ENCODE measurements around the gene MSL3. TPM values are rescaled to one million over a fixed set of nuclear protein-coding genes. Genes with fewer than 3 reads are reported as not detected.

The MSL3 gene
- 24.5 and 26.4 TPM in 2 replicates for total RNA-seq

DNA sequence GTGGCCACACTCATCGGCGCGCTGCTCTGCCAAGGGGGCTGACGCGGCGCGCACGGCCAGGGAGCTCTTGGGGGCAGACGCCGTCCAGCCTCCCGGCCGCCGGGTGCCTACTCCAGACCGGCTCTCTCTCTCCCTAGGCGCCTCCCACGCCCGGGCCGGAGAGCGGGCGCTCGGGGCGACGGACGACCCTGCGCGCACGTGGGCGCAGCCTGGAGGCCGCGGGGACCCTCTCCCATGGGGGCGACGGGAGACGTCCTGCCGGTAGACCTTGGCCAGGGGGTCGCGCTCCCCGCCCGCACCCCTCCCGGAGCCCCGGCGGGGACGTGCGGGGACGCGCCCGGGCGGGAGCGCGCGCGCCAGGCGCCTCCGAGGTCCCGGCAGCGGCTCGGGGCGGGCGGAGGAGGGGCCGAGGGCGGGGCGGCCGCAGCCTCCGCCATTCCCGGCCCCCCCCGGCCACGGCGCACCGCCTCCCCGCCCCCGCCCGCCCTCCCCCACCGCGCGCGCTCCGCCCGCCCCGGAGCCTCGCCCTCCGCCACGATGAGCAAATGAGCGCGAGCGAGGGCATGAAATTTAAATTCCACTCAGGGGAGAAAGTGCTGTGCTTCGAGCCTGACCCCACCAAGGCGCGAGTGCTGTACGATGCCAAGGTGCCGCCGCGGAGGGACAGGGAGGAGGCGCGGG, at the start of gene MSL3:
MSL3 (plus strand) TSS at position 519 of the 681 bp plus-strand sequence; CDS start at position 546, 27 bp downstream.
- peaks cover 3% of the 10 kb centered on the region for H3K79me2 ChIP-seq (ENCODE audit: insufficient read depth, low read length)
- peaks cover 14% of the 10 kb centered on the region for H3K4me1 ChIP-seq (ENCODE audit: insufficient read depth, low read length)
- TF ChIP-seq, protein P1, sequence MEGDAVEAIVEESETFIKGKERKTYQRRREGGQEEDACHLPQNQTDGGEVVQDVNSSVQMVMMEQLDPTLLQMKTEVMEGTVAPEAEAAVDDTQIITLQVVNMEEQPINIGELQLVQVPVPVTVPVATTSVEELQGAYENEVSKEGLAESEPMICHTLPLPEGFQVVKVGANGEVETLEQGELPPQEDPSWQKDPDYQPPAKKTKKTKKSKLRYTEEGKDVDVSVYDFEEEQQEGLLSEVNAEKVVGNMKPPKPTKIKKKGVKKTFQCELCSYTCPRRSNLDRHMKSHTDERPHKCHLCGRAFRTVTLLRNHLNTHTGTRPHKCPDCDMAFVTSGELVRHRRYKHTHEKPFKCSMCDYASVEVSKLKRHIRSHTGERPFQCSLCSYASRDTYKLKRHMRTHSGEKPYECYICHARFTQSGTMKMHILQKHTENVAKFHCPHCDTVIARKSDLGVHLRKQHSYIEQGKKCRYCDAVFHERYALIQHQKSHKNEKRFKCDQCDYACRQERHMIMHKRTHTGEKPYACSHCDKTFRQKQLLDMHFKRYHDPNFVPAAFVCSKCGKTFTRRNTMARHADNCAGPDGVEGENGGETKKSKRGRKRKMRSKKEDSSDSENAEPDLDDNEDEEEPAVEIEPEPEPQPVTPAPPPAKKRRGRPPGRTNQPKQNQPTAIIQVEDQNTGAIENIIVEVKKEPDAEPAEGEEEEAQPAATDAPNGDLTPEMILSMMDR (IDR thresholded peaks at IDR 0.05; ENCODE audit: extremely low read depth, low read depth, low read length), result no peak
- peak within 1 kb of the TSS; percentile 88 for H3K4me3 ChIP-seq (ENCODE audit: insufficient read depth, low read length)
- no peaks in the 10 kb centered on the region for H3K27me3 ChIP-seq (ENCODE audit: insufficient read depth, low read length)
- no peaks in the 10 kb centered on the region for H4K20me1 ChIP-seq (ENCODE audit: insufficient read depth, low read length)
- H3K36me3 ChIP-seq (ENCODE audit: insufficient read depth, low read length), result peaks cover 16% of the 10 kb centered on the region
- H2AFZ ChIP-seq (ENCODE audit: low read length), result peak within 1 kb of the TSS; percentile 85
- H3K27ac ChIP-seq (ENCODE audit: low read depth, low read length), result peak within 1 kb of the TSS; percentile 91
- H3K4me2 ChIP-seq (ENCODE audit: insufficient read depth, low read length), result peak within 1 kb of the TSS; percentile 86
- H3K9me3 ChIP-seq (ENCODE audit: low read depth, low read length), result no peaks in the 10 kb centered on the region
- peak; percentile 93 for DNase-seq (ENCODE audit: insufficient read length, low spot score, missing footprints)

DNA sequence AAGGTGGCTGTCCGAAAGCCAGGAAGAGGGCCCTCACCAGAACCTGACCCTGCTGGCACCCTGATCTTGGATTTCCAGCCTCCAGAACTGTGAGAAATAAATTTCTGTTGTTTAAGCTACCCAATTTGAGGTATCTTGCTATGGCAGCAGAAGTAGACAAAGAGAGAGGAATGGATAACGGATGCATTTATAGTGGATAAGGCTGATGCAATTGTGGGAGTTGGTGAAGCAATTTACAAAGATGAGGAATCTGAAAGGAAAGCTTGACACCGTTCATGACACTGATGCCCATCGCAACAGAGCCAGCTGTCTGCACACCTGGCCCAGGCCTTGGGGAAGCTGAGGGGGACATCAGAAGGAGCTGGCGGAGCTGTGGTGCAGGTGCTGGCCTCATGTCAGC, 35.7 kb upstream of the MSL3 start:
- TF ChIP-seq, protein P1 (IDR thresholded peaks at IDR 0.05; ENCODE audit: extremely low read depth, low read depth, low read length), result no peak
- H3K4me1 ChIP-seq (ENCODE audit: insufficient read depth, low read length), result no peaks in the 10 kb centered on the region
- H3K79me2 ChIP-seq (ENCODE audit: insufficient read depth, low read length), result no peaks in the 10 kb centered on the region
- H3K27me3 ChIP-seq (ENCODE audit: insufficient read depth, low read length), result peaks cover 6% of the 10 kb centered on the region
- H3K4me2 ChIP-seq (ENCODE audit: insufficient read depth, low read length), result no peak overlapping the region
- no peaks in the 10 kb centered on the region for H4K20me1 ChIP-seq (ENCODE audit: insufficient read depth, low read length)
- no peak for DNase-seq (ENCODE audit: insufficient read length, low spot score, missing footprints)
- no peak overlapping the region for H3K27ac ChIP-seq (ENCODE audit: low read depth, low read length)
- no peak overlapping the region for H2AFZ ChIP-seq (ENCODE audit: low read length)
- no peaks in the 10 kb centered on the region for H3K36me3 ChIP-seq (ENCODE audit: insufficient read depth, low read length)
- no peaks in the 10 kb centered on the region for H3K9me3 ChIP-seq (ENCODE audit: low read depth, low read length)
- no peak overlapping the region for H3K4me3 ChIP-seq (ENCODE audit: insufficient read depth, low read length)

DNA sequence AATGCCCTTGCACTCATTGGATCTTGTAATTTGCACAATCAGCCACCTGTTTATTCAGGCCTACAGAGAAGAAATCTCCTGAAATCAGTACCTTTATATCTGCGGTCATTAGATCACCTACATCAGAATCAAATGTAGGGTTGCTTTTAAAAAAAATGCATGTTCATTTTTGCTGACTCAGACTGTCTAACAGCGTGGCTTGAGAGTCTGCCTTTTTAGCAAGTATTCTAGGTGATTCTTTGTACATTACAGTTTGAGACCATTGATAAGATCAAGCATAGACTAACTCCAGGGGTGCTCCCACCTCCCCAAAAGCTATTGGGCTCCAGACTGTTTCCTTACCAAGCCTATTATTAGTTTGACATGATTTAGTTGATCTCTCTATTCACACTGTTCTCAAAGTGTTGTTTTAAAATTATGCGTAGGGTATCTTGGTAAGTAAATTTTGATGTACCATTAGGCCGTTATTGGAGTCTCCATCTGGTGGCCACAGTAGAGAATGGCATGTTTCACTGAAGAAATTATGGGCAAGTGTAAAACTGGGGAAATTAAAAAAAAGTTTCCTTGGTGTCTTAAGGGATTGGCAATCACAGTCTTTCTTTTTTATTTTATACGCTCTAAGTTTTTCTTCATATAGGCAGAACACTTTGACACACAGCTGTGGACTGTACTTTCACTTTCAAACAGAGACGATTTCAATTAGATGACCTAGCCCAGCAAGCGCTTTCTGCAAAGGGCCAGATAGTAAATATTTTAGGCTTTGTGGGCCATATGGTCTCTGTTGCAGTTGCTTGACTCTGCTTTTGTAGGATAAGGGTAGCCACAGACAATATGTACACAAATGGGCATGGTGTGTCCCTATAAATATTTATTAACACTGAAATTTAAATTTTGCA, 33.7 kb upstream of the MSL3 start:
- Histone ChIP-seq H2AFZ (ENCODE audit: low read length) (no peak overlapping the region), H3K9me3 (ENCODE audit: low read depth, low read length) (no peaks in the 10 kb centered on the region), H3K36me3 (ENCODE audit: insufficient read depth, low read length) (no peaks in the 10 kb centered on the region), H4K20me1 (ENCODE audit: insufficient read depth, low read length) (no peaks in the 10 kb centered on the region), H3K79me2 (ENCODE audit: insufficient read depth, low read length) (no peaks in the 10 kb centered on the region), H3K4me1 (ENCODE audit: insufficient read depth, low read length) (no peaks in the 10 kb centered on the region), H3K4me2 (ENCODE audit: insufficient read depth, low read length) (no peak overlapping the region), H3K4me3 (ENCODE audit: insufficient read depth, low read length) (no peak overlapping the region), H3K27me3 (ENCODE audit: insufficient read depth, low read length) (no peaks in the 10 kb centered on the region), H3K27ac (ENCODE audit: low read depth, low read length) (no peak overlapping the region)
- no peak for DNase-seq (ENCODE audit: insufficient read length, low spot score, missing footprints)
- TF ChIP-seq, protein P1 (IDR thresholded peaks at IDR 0.05; ENCODE audit: extremely low read depth, low read depth, low read length), result peak; percentile 70

Measured in osteoblast (primary cell).